Femur (tissue), 1 donor: ENCODE measurements around the gene AMPD2.
"Not testable (repeated sequence)": the region's sequence is repeated elsewhere in the genome, so short reads cannot be mapped to it uniquely, and the experiment has no call there.

Experiments
- DNase-seq: peaks from one replicate; pipeline ENCODE4 v3.0.0-alpha.2; 2017

Gene AMPD2

GRCh38 chr1:109655615-109656519 is 36.2 kb downstream of the AMPD2 start, which contains the start of gene GSTM4:
Gene GSTM4 (plus strand): TSS chr1:109656099. CDS start chr1:109656390, 291 bp downstream.
- peak; percentile 90 for DNase-seq

- no peak for DNase-seq
These were observed 37.8 kb downstream of the AMPD2 start for GRCh38 chr1:109657395-109657794.

DNA sequence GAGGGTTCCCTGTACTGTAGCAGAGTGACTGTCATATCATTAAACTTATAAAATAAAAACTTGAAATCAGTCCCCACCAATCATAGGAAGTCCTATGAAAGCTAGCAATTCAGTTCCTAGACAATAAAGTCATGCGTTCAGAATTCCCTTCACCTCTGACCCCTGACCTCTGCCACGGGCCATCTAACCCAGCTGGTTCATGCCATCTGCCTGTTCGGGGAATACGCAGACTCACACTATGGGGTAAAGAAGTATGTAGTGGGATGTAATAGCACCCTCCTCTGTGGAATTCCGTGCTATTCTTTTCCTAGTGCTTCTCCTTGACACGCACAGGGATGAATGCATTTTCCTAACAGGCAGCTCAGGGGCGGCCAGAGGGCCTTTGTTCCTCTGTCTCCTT is 38.3 kb downstream of the AMPD2 start:
- no peak for DNase-seq

DNA sequence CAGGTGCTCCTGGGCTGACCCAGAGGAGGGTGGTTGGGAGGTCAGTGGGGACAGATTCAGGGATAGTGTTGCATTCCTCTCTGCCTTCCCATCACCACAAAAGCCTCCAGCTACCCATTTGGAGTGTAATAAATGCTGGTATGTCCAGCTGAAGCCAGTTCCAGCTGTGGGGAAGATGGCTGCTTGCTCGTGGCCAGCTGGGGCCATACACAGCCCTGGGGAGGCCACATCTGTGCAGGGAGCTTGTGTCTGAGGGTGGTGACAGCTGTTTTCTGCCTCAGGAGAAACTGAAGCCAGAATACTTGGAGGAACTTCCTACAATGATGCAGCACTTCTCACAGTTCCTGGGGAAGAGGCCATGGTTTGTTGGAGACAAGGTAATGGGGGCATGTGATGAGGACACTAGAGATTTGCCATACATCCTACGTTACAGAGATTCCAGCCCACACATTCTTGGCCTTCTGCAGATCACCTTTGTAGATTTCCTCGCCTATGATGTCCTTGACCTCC is 39.0 kb downstream of the AMPD2 start:
- DNase-seq: no peak

- no peak for DNase-seq
These were observed 39.5 kb downstream of the AMPD2 start for GRCh38 chr1:109659145-109659544.

- no peak for DNase-seq
These were observed 40.5 kb downstream of the AMPD2 start for GRCh38 chr1:109659997-109660690.

- not testable (repeated sequence) for DNase-seq
These were observed 41.0 kb downstream of the AMPD2 start for GRCh38 chr1:109660691-109661026.

- no peak for DNase-seq
These were observed 41.8 kb downstream of the AMPD2 start for GRCh38 chr1:109661391-109661790.

- no peak for DNase-seq
These were observed 45.0 kb downstream of the AMPD2 start for GRCh38 chr1:109664671-109665070.

GRCh38 chr1:109667452-109668122 is 48.0 kb downstream of the AMPD2 start, which contains the start of gene GSTM2:
Gene GSTM2 (plus strand): TSS chr1:109668057. CDS start chr1:109668116, 59 bp downstream.
- peak; percentile 97 for DNase-seq

DNA sequence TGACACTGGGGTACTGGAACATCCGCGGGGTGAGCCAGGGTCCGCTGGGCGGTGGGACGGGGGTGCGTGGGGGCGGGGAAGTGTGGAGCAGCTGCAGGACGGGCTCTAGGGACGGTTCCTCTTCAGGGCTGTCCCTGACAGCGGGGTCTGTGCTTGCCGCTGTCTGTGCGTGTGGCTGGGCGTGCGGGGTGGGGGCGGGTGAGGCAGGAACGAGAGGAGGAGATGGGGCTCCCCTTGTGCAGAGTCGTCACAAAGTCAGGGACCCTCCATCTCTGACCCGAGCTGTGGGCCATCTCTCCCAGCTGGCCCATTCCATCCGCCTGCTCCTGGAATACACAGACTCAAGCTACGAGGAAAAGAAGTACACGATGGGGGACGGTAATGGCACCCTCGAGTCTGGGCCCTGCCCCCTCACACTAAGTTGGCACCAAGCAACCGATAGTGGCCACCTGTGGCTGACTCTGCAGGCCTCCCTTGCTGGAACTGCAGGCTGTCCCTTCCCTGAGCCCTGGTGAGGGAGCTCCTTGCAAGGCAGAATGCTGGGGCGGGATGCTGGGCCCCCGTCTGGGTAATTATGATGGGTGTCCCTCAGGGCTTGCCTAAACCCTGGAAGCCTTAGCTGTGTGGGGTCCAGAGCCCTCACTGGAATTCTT is 48.6 kb downstream of the AMPD2 start:
- DNase-seq: no peak

DNA sequence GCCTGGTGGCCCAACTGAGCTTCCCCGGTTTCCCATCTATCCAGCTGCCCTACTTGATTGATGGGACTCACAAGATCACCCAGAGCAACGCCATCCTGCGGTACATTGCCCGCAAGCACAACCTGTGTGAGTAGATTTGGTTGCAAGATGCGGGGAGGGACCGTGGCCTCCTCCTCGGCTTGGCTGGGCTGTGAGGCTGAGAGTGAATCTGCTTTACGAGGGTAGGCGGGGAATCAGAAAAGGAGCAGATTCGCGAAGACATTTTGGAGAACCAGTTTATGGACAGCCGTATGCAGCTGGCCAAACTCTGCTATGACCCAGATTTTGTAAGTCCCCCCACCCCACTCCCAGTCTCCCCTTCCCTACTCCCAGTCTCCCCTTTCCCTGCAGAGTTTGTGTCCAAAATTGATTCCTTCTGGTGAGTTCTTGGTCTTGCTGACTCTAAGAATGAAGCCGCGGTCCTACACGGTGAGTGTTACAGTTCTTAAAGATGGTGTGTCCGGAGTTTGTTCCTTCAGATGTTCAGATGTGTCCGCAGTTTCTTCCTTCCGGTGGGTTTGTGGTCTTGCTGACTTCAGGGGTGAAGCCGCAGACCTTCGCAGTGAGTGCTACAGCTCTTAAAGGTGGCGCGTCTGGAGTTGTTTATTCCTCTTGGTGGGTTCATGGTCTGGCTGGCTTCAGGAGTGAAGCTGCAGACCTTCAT is 49.8 kb downstream of the AMPD2 start:
- no peak for DNase-seq

DNA sequence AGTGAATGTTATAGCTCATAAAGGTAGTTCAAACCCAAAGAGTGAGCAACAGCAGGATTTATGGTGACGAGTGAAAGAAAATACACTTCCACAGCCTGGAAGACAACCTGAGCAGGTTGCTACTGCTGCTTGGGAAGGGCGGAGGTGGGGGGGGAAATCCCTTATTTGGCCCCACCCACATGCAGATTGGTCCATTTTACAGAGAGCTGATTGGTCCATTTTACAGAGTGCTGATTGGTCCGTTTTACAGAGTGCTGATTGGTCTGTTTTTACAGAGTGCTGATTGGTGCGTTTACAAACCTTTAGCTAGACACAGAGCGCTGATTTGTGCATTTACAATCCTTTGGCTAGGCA is 50.3 kb downstream of the AMPD2 start:
- not testable (repeated sequence) for DNase-seq

GRCh38 chr1:109671067-109671466 is 51.4 kb downstream of the AMPD2 start:
- DNase-seq: no peak

DNA sequence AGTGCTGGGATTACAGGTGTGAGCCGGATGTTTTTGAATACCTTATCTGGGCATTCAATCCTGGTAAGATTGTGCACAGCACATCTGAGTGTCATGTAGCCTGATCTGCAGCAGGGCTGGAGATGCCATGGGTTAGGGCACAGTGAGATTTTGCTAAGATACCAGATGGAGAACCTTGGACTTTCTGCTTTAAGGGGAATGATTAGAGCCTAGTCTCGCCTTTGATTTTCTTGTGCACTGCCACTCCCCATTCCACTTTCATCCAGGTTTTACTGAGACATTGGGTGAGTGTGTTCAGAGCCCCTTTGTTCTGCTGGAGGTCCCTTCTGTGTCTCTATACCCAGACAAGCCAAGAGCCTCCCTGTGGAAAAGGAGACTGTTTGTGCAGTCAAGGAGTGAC is 54.2 kb downstream of the AMPD2 start:
- not testable (repeated sequence) for DNase-seq

- DNase-seq: not testable (repeated sequence)
These were observed 57.2 kb downstream of the AMPD2 start for GRCh38 chr1:109676683-109677381.

- no peak for DNase-seq
These were observed 57.8 kb downstream of the AMPD2 start for GRCh38 chr1:109677459-109677858.

DNA sequence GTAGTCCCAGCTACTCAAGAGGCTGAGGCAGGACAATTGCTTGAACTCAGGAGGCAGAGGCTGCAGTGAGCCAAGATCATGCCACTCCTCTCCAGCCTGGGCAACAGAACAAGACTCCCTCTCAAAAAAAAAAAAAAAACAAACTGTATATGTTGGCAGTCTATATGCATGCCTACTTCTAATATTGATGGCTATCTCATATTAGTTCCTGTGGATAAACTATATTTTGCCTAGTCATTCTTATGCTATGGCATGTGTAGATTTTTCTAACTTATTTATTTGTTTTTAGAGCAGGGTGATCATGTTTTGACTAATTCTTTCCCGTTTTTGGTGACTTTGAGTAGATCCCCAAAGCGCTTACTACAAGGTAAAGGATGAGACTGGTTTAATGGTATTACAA is 59.0 kb downstream of the AMPD2 start:
- not testable (repeated sequence) for DNase-seq
